SW 1271 (cell line): ENCODE measurements around the gene SMARCD3.

Experiments
- DNase-seq, 2 experiments: peaks; one replicate each; lab custom pipeline; 2025; lab: John Stamatoyannopoulos, UW

Gene SMARCD3

DNA sequence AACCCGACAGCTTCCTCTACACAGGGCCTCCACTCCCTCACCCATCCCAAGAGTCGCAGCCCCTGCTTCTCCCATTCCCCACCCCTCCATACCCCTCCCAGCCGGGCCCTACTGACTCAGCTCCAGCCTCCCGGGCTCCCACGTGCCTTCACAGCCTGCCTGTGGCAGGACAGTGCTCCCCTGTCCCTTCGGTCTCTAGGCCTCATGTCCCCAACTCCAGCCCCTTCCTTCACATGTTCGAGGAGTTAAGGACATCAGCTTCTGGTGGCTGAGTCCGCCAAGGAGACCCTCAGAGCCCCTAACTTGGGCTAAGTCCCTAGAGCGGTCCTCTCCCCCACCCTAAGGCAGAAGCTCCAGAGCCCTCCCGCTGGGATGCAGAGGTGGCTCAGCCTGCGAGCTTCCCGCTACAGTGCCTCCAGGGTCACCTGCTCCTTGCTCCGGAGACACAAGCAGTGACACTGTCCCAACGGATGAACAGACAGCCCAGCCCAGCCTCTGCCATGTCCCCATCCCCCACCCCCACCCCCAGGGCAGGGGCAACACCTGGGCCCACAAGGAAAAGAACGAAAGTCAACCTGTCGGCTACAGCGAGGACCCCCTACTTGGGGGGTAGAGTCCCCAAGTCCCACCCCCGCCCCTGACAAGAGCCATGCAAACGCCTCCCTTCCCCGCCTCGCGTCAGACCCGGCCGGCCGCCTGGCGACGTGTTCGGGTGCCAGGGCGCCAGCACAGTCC is 716 bp downstream of the SMARCD3 start:
- no peak for DNase-seq

GRCh38 chr7:151246851-151247580 is 1.5 kb downstream of the SMARCD3 start:
- DNase-seq: no peak

GRCh38 chr7:151246102-151246850 is 2.2 kb downstream of the SMARCD3 start:
- DNase-seq: no peak

DNA sequence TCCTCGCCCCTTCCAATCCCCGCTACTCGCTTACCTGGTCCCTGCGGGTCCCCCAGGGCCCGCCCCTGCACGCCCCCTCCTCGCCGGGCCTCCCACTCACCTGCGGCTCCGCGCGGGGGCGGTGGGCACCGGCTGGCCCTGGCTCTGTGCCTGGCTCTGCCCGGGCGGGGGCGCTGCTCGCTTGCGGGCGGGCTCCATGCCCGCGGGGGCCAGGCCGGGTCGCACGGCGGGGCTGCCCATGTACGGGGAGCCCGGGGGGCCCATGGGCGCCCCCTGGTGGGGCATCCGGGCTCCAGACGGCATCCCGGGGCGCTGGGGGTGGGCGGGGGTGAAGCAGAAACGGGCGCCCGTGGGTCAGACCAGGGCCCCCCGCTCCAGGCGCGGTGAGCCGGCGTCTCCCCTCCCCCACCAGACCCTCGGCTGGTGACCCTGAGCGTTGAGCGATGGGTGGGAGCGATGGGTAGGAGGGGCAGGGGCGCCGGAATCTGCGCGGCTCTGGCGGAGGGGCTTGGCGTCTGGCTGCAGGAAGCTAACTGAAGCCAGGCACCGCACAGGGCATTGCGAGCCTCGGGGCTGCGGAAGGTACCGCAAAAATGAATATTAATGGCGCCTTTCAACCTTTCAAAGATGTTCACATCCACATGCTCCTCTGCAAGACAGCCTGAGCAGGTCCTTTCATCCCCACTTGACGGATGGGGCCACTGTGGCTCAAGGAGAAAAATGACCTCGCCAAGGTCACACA is 3.0 kb downstream of the SMARCD3 start:
- DNase-seq: no peak

DNA sequence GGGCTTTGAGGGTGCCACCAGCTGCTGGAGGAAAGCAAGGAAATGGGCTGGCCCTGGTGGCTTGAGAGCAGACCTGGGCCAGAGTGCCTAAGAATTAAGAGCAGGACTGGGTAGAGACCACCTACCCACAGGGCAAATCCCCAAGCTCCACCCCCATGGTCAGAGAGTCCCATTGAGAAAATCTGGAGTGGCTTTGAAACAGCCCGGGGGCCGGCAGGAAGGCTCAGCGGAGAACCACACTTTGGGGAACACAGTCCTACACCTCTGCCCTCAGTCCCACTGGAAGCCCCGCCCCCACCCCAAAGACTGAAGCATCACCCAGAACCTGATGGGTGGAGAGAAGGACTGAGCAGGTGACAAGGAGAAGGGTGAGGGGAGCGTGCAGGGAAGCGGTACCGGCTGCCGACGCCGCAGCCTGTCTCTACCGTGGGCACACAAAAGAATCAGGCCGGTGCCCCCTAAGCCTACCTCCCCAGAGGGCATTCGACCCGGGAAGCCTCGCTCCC is 3.6 kb downstream of the SMARCD3 start:
- no peak for DNase-seq

DNA sequence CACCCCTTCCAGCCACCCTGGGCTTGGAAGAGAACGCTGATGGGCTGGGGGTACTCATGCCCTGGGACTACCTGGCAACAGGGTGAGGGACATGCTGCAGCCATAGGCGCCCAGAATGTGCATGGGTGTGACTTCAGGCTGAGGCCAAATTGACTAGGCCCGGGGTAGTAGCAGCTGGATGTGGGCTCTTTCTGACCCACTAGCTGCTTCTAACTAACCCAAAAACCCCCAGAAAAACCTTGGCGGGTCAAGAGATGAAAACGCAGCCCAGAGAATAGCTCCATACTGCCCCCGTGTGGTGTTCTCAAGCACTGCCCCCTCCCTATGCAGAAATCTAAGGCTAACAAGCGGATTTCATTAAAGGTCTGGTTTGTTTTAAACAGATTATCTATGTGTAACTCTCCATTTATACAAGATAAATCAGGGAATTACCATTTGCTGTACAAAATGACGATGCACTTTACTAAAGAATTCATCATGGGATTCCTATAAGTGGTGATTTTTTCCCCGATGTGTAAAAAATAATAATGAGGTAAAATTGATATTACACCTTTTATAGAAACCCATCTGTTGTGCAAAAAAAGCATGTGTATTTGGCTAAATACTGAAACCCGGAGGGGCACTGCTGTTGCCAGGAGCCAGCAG is 4.2 kb downstream of the SMARCD3 start:
- peak in 1 of 2 experiments; percentile 37 for DNase-seq

GRCh38 chr7:151243408-151244195 is 4.9 kb downstream of the SMARCD3 start:
- DNase-seq: no peak

GRCh38 chr7:151243045-151243349 is 5.5 kb downstream of the SMARCD3 start:
- no peak for DNase-seq

DNA sequence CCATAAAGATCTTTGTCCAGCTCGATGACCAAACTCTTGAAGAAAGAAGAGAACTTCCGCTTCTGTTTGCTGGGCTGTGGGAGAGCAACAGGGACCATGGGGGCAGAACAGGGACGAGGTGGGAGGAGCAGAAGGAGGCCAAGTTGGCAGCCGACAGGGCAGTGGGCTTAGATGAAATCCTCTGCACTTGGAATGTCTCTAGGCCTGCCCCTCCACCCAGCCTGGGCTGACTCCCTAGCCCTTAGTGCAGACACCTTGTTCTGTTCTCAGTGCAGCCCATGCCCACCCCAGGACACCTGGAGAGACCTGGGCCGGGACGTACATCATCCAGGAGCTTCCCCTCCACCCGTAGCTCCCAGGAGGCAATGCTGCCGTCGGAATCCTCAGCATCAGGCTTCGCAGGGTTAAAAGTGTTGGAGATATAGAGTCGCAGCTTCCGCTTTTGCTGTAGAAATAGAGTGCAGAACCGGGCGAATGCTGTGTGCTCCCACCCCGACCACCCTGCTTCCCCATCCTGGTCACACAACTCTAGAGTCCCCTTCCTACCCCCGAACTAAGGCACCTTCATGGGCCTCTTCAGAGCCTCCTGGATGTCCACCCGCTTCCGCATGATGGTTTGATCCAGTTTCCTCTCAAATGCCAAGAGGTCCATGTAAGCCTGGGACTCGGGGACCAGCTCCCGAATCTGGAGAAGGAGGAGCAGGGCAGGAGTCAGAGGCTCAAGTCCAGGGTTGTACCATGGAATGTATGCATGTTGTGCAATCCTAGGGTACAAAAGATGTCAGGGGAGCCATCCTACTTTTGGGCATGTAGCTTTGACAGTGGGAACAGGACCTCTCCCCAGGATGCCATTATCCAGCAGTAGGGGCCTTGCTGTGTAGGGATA is 6.1 kb downstream of the SMARCD3 start:
- no peak for DNase-seq

GRCh38 chr7:151241755-151242096 is 6.8 kb downstream of the SMARCD3 start:
- DNase-seq: no peak

GRCh38 chr7:151240942-151241754 is 7.3 kb downstream of the SMARCD3 start:
- DNase-seq: no peak

GRCh38 chr7:151240536-151240935 is 8.0 kb downstream of the SMARCD3 start:
- no peak for DNase-seq

DNA sequence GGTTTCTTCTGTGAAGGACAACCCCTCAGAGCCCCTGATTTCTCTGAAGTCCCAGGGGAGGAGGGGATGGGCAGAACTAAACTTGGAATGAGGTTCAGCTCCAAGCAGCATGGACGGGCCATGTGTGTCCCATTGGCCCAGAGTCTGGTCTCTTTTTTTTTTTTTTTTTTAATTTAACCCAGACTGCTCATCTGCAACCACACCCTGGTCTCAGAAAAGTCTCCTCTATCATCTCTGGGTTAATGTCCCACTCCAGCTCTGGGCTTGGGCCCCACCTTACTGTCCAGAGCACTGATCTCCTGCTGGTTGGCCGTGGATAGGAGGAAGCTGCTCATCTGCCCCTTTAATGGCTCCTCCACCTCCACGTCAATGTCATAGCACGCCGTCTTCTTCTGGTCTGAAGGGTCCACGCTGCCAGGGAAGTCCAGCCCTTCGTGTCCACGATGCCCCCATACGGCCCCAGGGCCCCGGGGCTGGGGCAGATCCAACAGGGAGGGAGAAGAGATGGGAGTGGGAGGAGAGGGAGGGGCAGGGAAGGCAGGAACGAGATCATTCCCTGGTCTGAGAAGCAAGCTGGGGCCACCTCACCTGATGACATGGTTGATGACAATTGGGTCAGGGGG is 8.5 kb downstream of the SMARCD3 start:
- no peak for DNase-seq

DNA sequence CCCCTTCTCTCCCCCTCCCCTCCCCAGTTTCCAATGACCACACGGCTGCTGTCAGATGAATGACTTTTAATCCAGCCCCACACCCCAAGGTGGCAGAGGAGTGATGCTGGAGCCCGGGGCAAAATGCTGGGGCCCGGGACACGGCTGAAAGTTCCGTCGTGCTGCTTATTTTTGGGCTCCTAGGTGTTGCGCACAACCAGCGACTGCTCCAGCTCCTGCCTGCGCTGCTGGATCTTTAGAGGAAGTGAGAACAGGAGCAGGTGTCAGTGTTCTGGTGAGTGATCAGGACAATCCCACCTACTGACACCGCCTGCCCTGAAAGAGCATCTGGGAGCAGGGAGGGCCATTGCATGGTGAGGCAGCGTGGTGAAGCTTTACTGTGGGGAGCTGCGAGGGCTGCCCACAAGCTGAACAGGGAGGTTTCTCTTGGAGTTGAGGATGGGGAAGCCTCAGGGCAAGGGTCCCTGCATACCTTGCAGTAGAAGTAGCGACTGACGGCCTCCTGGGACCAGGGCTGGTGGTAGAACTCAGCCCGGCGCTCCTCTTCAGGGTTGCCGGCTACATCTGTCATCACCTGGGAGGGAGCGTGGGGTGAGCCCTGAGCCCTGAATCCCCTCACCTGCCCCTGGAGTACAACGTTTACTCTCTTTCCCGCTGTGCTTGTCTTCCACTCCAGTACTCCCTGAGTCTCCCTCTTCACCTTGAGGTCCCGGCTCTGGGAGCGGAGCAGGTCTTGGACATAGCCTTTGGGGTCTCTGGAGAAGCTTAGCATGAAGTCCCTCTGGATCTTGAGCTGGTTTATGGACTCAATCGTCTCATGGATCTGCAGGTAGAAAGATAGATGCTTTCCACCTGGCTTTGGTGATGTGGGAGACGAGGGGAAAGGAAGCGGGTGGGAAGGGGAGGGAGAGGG is 9.3 kb downstream of the SMARCD3 start:
- no peak for DNase-seq

- DNase-seq: no peak
Observed at GRCh38 chr7:151238190-151238810, 10.2 kb downstream of the SMARCD3 start.

DNA sequence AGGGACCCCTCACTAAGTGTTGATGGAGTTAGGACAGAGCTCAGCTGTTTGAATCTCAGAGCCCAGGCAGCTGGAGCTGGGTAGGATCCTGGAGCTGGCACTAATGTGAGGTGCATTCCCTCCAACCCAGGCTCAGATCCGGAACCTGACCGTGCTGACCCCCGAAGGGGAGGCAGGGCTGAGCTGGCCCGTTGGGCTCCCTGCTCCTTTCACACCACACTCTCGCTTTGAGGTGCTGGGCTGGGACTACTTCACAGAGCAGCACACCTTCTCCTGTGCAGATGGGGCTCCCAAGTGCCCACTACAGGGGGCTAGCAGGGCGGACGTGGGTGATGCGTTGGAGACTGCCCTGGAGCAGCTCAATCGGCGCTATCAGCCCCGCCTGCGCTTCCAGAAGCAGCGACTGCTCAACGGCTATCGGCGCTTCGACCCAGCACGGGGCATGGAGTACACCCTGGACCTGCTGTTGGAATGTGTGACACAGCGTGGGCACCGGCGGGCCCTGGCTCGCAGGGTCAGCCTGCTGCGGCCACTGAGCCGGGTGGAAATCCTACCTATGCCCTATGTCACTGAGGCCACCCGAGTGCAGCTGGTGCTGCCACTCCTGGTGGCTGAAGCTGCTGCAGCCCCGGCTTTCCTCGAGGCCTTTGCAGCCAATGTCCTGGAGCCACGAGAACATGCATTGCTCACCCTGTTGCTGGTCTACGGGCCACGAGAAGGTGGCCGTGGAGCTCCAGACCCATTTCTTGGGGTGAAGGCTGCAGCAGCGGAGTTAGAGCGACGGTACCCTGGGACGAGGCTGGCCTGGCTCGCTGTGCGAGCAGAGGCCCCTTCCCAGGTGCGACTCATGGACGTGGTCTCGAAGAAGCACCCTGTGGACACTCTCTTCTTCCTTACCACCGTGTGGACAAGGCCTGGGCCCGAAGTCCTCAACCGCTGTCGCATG is 11.0 kb downstream of the SMARCD3 start:
- DNase-seq: no peak
